ENCODE data around the gene STOM.
"Not testable (repeated sequence)": the region's sequence is repeated elsewhere in the genome, so short reads cannot be mapped to it uniquely, and the experiment has no call there.

The STOM gene

GRCh38 chr9:121298689-121299466 is 71.2 kb downstream of the STOM start:
- DNase-seq, result no peak

- no peak for DNase-seq
These were observed 72.0 kb downstream of the STOM start for GRCh38 chr9:121298016-121298538.

GRCh38 chr9:121297389-121297788 is 72.7 kb downstream of the STOM start:
- no peak for DNase-seq

DNA sequence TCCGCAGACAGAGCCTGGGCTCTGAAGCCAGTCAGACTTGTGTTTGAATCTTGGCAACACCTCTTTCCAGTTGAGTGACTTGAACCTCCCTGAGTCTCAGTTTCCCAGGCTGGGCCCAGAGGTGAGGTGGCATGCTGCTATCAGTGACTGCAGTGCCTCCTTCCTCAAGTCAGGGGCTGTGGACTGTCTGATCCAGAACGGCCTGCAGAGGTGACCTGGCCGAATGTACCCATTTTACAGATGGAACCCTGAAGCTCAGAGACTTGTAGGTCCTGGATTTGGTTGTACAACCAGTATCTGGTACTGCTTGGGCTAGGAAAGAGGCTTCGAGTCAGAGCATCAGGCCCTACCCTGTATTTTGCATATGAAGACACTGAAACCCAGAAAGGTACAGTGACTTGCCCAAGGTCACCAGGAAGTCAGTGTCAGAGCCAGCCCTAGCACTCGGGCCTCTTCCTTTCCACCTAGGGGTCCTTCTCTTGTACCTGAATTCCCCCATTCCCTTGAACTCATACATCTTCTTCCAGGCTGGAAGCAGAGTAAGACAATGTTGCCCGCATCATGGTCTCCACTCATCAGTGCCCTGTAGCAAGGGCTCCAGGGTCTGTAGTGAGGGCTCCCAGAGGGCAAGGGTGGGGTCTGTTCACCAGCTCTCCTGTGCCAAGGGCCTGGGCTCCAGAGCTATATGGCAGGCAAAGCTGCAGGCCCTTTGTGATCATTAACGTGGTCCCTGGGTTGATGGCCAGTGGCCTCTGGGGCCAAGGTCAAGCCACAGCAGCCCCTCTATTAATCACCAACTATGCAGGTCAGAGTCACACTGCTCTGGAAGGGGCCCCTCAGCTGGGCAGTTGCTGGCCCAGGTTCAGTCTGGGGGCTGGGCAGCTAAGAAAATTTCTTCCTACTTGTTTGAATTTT is 73.6 kb downstream of the STOM start:
- DNase-seq, result no peak

- no peak for DNase-seq
These were observed 74.3 kb downstream of the STOM start for GRCh38 chr9:121295662-121296191.

DNA sequence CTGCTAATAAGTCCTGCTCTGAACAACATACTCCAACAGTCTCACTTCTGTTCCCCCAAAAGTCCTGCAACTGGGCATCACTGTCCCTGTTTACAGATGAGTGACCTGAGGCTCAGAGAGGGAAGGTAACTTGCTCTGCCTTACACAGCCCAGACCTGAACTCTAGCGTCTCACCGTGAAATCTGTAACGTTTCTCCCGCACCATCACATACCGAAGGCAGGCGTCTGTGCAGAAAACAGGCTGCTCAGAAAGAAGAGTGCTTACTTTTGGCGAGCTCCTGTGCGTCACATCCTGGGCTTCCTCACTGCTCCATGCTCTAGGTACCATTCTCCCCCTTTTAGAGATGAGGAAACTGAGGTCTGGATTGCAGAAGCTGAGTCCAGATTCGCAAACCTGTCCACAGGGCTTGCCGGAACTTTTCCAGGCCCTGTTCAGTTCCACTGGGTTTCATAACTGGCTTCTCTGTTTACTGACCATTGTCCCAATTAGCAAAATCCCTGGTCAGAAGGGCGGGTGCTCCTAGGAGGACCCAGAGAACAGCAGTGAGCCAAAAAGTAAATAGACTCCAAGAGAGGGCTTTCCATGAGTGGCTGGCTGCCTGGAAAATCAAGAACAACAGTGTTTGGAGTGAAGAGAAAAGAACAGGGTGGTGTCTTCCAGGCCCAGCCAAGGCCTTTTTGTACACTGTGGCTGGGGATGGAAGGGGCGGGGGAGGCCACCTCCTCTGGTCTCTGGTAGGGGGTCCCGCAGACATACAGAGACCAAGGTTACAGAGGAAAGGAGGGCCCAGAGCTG is 75.0 kb downstream of the STOM start:
- no peak for DNase-seq

DNA sequence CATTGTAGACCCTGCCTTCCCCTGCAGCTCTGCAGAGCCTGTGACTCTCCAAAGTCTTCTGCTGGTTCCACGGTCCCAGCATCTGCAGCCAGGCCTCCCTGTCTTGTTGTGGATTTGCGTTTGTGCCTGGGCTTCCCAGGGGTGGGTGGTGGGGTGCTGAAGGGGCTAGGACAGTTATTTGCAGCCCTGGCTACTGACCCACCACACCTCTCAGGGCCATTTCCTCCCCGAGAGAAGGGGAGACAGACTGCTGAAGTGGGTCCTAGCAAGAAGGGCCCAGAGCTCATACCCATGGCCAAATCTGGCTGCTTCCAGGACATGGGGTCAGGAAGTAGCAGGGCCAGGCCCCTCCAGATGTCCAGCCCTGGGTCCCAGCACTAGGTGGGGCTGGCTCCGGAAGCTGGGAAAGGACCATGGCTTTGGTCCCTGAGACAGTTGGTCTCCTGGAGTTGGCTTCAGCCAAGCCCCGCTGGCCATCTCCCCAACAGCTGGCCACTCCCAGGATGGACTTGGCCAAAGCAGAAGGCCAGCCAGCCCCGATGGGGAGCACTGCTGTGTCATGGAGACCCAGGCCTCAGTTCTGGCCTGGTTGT is 75.8 kb downstream of the STOM start:
- no peak for DNase-seq

- DNase-seq, result no peak
These were observed 77.2 kb downstream of the STOM start for GRCh38 chr9:121292801-121293241.

- no peak for DNase-seq
These were observed 78.0 kb downstream of the STOM start for GRCh38 chr9:121292051-121292450.

GRCh38 chr9:121291536-121291935 is 78.5 kb downstream of the STOM start:
- DNase-seq, result not testable (repeated sequence)

DNA sequence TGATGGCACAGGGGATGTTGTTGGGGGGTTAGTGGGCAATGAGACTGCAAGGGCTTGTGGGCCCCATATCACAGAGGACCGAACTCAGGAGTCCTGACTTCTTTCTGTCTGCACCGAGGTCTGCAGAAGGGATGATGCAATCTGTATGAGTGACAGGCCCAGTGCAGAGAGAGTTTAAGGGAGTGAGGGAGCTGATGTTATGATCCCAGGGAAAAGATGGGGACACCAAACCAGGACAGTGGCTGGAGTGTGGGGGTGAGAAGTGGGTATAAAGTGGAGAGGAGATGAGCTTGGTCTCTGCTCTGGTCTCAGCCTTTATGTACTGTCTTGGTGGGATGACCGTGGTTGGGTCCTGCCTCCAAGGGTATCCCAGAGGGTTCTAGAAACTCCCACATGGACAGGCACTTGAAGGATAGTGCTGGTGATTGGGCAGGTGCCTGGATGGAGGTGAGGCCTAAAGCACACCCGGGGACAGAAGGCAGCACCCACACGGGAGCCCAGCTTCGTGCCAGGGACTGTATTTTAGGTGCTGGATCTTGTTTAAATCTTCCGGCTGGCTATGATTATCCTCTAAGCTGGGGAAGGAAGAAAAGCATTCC is 80.2 kb downstream of the STOM start:
- no peak for DNase-seq

DNA sequence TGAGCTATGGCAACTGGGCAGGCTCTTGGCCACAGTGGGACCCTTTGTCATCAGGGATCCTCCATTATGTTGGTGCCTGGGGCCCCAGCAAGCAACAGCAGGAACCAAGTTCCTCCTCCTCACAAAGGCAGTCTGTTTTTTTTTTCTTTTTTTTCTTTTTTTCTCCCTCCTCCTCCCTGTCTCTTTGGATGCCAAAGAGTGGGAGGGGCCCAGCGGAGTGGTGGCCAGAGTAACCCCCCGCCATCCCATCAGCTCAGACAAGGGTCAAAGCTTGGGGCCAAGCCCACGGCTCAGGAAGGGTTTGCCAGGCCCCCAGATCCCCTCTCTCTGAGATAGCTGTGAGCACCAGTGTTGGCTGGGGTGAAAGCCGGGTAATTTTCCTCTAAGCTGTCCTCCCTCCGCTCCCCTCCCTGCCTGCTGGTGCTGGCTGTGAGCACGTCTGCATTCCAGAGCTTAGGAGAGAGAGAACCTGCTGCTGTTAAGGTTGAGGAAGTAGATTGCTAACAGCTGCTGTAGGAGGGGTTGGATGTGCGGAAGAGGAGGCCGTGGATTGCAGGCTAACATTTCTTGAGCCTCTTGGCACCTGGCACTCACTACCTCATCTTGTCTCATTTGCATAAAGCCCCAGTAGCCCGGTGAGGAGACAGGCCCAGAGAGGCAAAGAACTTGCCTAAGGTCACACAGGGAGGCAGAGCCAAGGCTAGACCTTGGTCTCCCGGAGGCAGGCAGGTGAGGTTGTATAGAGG is 80.9 kb downstream of the STOM start:
- DNase-seq, result no peak

Data from NCI-H187 treated with DMSO at 0.1 percent for 48 hours (cell line).